ENCODE measurements around the gene RAD21L1.

The RAD21L1 gene

GRCh38 chr20:1225783-1226654 lies at the start of gene RAD21L1:
Gene RAD21L1, plus strand, starts transcription at chr20:1226044. Its CDS starts 2,410 bp downstream, at chr20:1228454.
- DNase-seq: peak; percentile 80

DNA sequence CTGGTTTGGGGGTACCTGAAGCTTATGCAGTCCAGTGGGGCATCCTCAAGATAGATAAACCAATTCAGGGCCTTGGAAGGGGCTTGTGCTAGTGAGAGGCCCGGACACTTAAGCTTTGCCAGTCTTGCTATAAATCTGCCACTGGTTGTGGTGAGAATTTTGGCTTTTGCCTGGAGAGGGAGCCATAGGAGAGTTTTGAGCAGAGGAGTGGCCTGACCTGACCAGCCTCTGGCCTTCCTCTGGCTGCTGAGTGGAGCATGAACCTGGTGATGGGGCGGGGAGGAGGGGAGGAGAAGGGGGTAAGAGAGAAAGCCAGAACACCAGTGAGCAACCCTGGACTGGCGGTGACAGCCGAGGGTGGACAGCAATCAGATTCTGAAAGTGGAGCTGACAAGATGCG lies 48.2 kb upstream of the RAD21L1 start:
- DNase-seq: no peak

- DNase-seq: no peak
Observed at GRCh38 chr20:1178103-1178502, 47.7 kb upstream of the RAD21L1 start.

DNA sequence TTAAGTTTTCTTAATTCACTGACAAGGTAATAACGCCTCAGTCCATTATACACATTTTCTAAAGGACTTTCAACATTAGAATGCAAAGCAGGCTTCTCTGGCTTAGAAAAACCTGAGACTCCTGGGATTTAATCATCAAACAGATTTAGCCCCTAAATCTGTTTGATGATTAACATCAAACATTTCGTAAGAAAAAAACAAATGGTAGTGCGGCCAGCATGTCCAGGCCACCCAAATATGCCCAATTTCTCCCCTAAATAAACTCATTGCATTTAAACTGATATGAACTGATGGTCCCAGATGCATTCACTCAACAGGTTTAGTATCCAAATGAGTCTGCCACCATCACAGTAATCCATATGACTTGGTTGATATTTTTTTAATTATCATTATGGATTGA lies 47.2 kb upstream of the RAD21L1 start:
- DNase-seq: no peak

- DNase-seq: no peak
Observed at GRCh38 chr20:1180949-1181348, 44.9 kb upstream of the RAD21L1 start.

- no peak for DNase-seq
Observed at GRCh38 chr20:1182106-1182505, 43.7 kb upstream of the RAD21L1 start.

DNA sequence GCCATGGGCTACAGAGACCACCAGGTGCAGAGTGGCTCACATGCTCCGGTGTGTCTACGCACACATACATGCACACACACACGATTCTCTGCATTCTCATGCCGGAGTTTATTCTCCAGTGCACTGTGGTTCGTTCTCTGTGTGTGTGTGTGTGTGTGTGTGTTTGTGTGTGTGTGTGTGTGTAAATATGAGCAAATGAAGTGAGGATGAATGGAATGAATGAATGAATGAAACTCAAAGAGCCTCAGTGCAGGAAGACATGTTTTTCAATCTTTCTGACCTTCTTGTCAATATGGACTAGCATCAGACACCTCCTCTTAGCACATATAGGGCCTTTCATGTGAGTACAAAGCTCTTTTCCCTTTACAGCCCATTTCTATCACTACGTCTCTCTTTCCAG lies 42.7 kb upstream of the RAD21L1 start:
- no peak for DNase-seq

DNA sequence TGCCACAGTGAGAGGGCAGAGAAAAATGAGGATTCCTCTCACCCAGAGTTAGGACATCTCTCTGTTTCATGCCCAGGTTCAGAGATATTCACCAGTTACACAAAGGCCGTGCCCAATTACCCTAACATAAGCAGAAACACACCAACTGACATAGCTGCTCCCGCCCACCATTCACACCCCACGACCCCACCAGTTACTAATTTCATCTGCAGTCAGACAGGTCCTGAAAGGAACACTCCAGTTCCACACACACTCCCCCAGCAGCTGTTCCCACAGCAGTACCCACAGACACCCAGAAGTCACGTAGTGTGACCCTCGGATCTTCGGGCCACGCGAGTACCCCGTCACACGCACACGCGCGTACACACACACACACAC lies 41.6 kb upstream of the RAD21L1 start:
- no peak for DNase-seq

- DNase-seq: no peak
Observed at GRCh38 chr20:1184638-1185315, 41.1 kb upstream of the RAD21L1 start, which contains the start of gene TMEM74B. Gene TMEM74B, minus strand, starts transcription at chr20:1184981. Its CDS starts 1,180 bp downstream, at chr20:1183801.

DNA sequence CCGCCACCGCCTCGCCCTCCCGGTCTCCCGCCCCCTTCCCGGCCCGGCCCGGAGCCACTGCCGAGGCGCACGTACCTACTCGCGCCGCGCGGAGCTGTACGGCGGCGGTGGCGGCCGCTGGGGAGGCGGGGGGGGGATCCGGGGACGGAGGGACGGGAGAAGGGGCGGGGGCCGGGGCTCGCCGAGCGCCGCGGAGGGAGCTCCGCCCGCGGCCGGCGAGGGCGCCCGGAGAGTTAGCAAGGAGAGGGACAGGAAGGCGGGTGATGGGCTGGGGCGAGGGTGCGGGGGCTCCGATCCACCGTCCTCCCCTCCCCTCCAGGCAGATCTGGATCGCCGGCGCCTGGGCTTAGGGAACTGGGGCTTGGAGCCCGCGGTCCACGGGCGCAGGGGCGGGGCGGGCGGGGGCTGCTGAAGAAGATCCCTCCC lies 40.5 kb upstream of the RAD21L1 start:
- DNase-seq: no peak

- peak; percentile 39 for DNase-seq
Observed at GRCh38 chr20:1185790-1186334, 40.0 kb upstream of the RAD21L1 start.

DNA sequence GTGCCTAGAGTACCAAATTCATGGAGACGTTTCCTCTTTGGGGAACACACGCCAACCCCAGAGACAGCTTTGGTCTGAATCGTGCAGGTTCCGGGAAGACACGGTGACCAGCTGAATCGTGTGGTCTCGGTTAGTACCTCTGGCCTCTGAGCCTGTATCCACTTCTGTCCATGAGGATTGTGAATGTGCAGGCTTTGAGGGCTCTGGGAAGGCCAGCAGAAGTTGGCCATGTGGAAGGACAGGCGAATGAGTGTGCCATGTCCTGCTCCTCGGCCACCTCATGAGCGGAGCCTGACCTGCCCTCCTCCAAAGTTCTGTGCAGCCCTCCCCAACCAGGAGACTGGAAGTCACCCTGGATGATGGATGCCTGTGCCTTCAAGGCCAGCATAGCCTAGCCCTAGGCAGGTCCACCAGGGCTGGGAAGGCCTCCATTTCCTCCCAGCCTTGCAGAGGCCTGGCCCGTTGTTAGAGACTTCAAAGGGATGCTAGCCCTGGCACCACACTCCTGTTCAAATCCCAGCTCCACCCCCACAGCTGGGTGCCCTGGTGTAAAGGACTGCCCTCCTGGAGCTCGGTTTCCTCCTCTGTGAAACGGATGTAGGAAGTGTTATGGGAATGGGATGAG lies 39.4 kb upstream of the RAD21L1 start:
- no peak for DNase-seq

GRCh38 chr20:1187605-1188171 lies 38.2 kb upstream of the RAD21L1 start:
- DNase-seq: no peak

DNA sequence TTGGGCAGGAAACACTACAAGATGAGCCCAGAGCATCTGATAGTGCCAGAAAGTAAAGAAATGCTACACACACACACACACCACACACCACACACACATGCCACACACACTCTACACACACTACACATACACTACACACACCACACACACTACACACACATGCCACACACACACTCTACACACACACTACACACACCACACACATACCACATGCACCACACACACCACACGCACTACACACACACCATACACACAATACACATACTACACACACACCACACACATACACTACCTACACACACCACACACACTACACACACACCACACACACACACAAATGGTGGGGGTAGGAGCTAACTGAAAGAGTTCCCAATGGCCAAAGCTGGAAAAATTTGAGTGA lies 37.5 kb upstream of the RAD21L1 start:
- DNase-seq: no peak

DNA sequence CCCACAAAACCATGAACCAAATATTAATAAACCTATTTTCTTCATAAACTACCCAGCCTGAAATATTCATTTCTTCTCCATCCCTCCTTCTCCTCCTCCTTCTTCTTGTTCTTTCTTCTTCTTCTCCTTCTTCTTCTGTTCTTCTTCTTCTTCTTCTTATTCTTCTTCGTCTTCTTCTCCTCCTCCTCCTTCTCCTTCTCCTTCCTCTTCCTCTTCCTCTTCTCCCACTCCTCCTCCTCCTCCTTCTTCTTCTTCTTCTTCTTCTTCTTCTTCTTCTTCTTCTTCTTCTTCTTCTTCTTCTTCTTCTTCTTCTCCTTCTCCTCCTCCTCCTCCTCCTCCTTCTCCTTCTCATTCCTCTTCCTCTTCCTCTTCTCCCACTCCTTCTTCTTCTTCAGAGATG lies 36.0 kb upstream of the RAD21L1 start:
- DNase-seq: no peak

DNA sequence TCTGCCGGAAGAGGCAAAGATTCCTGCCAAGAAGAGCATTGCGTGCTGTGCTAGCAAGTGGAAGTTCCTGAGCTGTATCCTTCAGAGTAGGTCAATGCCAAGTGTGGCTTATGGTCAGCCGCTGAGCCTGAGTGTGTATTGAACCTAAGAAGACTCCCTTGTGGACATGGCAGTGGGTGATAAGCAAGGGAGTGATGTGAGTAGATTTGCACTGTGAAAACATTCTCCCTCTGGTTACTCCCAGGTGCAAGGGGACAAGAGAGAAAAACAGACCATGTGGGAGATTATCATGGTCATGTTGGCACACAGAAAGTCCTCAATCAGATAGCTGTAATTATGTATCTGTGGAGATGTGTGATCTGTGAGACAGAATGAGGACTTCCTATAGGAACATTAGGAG lies 35.0 kb upstream of the RAD21L1 start:
- DNase-seq: no peak

DNA sequence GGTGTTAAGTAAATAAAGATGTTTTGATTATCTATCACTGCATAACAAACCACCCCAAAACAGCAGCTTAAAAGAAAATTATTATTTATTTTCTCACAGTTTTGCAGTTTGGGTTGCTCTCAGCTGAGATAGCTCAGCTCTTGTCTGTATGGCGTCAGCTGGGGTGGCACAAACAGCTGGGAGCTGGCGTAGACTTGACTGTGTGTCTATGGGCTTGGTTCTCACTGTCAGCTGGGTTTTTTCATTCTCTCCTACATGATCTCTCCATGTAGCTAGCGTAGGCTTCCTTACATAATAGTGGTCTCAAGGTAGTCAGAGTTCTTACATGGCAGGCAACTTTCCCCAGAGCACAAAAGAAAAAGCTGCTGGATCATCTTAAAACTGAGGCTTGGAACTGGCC lies 34.5 kb upstream of the RAD21L1 start:
- DNase-seq: no peak

- DNase-seq: no peak
Observed at GRCh38 chr20:1195226-1195625, 30.6 kb upstream of the RAD21L1 start.

- no peak for DNase-seq
Observed at GRCh38 chr20:1196634-1197033, 29.2 kb upstream of the RAD21L1 start.

- DNase-seq: no peak
Observed at GRCh38 chr20:1197801-1198200, 28.0 kb upstream of the RAD21L1 start.

DNA sequence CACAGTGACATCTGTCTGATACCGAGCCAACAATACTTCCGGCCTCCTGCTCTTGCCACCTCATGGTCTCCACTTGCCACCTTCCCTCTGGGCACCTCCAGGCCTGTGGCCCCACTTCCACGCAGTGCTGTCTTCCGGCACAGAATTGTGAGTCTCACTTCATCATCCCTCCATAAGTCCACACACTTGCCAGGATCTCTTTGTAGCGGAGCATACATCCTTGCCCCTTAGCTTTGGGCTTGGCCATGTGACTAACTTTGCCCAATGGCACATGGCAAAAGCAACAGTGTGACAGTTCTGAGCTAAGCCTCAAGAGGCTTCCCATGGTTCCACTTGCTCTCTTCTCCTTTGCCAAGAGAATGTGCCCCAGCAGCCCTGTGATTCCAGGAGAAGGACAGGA lies 27.1 kb upstream of the RAD21L1 start:
- DNase-seq: no peak

GRCh38 chr20:1199212-1199873 lies 26.5 kb upstream of the RAD21L1 start:
- DNase-seq: no peak

GRCh38 chr20:1199964-1200363 lies 25.9 kb upstream of the RAD21L1 start:
- no peak for DNase-seq

Measured in CD4-positive, alpha-beta T cell treated with Interleukin-12 subunit alpha and Interleukin-12 subunit beta, for 1 hour (primary cell).